Keratinocyte (primary cell): ENCODE measurements around the gene CRTC1. TPM values are rescaled to one million over a fixed set of nuclear protein-coding genes. Genes with fewer than 3 reads are reported as not detected.

ENCODE experiments used
- DNase-seq: peaks from one replicate; pipeline ENCODE4 v3.0.0-alpha.2; 2011; ENCODE audit warnings: low read depth, missing footprints, low spot score
- FAIRE-seq: peaks from 2 replicates; lab custom pipeline; 2011; peaks lifted over from hg19 to GRCh38; lab: Jason Lieb, UNC
- H2AFZ ChIP-seq: 2 replicates; pipeline ENCODE4 v1.6.0; 2012; ENCODE audit warnings: low read length, control low read depth, inconsistent platforms; ENCODE audit not compliant: control insufficient read depth
- H3K27ac ChIP-seq: 2 replicates; pipeline ENCODE4 v1.5.1; 2011; ENCODE audit warnings: low read length; ENCODE audit not compliant: control insufficient read depth, insufficient read depth
- H3K27me3 ChIP-seq: 3 replicates; pipeline ENCODE4 v1.6.0; 2011; ENCODE audit warnings: low read length; ENCODE audit not compliant: control insufficient read depth, insufficient read depth; ENCODE audit errors: extremely low read depth
- H3K36me3 ChIP-seq, 2 experiments: 2 replicates in 1 of 2; 3 replicates in 1 of 2; pipeline ENCODE4 v1.5.1; 2011; ENCODE audit warnings: low read length in 2 of 2, mild to moderate bottlenecking in 1 of 2; ENCODE audit not compliant: control insufficient read depth in 2 of 2, insufficient read depth in 2 of 2; ENCODE audit errors: extremely low read depth in 1 of 2
- H3K4me1 ChIP-seq: 3 replicates; pipeline ENCODE4 v1.5.1; 2011; ENCODE audit warnings: low read length; ENCODE audit not compliant: control insufficient read depth, insufficient read depth; ENCODE audit errors: extremely low read depth
- H3K4me2 ChIP-seq: 3 replicates; pipeline ENCODE4 v1.6.0; 2011; ENCODE audit warnings: low read depth, low read length; ENCODE audit not compliant: control insufficient read depth, insufficient read depth; ENCODE audit errors: extremely low read depth
- H3K4me3 ChIP-seq, 3 experiments: fragments of 200-600 bp in 1 of 3; sonication (generic) in 1 of 3; 2 replicates in 2 of 3; 3 replicates in 1 of 3; pipeline ENCODE4 v1.5.1; 2011 to 2016; ENCODE audit warnings: low read length in 3 of 3, mild to moderate bottlenecking in 3 of 3, control low read depth in 2 of 3, inconsistent platforms in 1 of 3, low read depth in 1 of 3, mixed read lengths in 1 of 3, mixed run types in 1 of 3, moderate library complexity in 1 of 3; ENCODE audit not compliant: control insufficient read depth in 2 of 3, insufficient read depth in 2 of 3; ENCODE audit errors: extremely low read depth in 1 of 3
- H3K79me2 ChIP-seq: 2 replicates; pipeline ENCODE4 v1.6.0; 2012; ENCODE audit warnings: low read length; ENCODE audit not compliant: control insufficient read depth, insufficient read depth
- H3K9ac ChIP-seq: 3 replicates; pipeline ENCODE4 v1.6.0; 2011; ENCODE audit warnings: low read length; ENCODE audit not compliant: control insufficient read depth, insufficient read depth; ENCODE audit errors: extremely low read depth
- H3K9me1 ChIP-seq: 3 replicates; pipeline ENCODE4 v1.6.0; 2011; ENCODE audit warnings: low read length; ENCODE audit not compliant: control insufficient read depth, insufficient read depth; ENCODE audit errors: extremely low read depth
- H3K9me3 ChIP-seq: 2 replicates; pipeline ENCODE4 v1.5.1; 2012; ENCODE audit warnings: low read depth, low read length; ENCODE audit not compliant: control insufficient read depth
- H4K20me1 ChIP-seq: 3 replicates; pipeline ENCODE4 v1.6.0; 2011; ENCODE audit warnings: low read length; ENCODE audit not compliant: control insufficient read depth, insufficient read depth; ENCODE audit errors: extremely low read depth
- EZH2 ChIP-seq: IDR thresholded peaks from one replicate; pipeline ENCODE4 v1.6.1; 2012; ENCODE audit warnings: inconsistent platforms, mild to moderate bottlenecking, low read length, moderate library complexity
- dilution Hi-C: fragments of 300-500 bp; cut with MboI; formaldehyde crosslinking; loops from one replicate; pipeline ENCODE4 v1.7.0; 2020; ENCODE audit warnings: low sequenced_read_pairs; ENCODE audit not compliant: extremely low pct_ligation_motif_present
- polyA plus RNA-seq, 5 experiments: library from polyadenylated mRNA; depleted of rRNA in 3 of 5; stranded (reverse) in 3 of 5; stranded (forward) in 1 of 5; unstranded in 1 of 5; fragments of >200 nt; gene quantifications; 1 replicate in 1 of 5; 2 replicates in 3 of 5; 3 replicates in 1 of 5; pipeline versions ENCODE4 v1.2.1 to v1.2.3, GENCODE V29; 2011 to 2012; ENCODE audit warnings: missing spikeins in 2 of 5, low read depth in 1 of 5, low replicate concordance in 1 of 5
- TF ChIP-seq, protein P1 (sequence below), 3 experiments: IDR thresholded peaks in 1 of 3; conservative IDR thresholded peaks in 1 of 3; optimal IDR thresholded peaks in 1 of 3; 2 replicates in 2 of 3; 3 replicates in 1 of 3; pipeline versions ENCODE3 to v1.5.1; 2011; ENCODE audit warnings: low read length in 3 of 3, mild to moderate bottlenecking in 3 of 3, moderate library complexity in 2 of 3, control low read depth in 1 of 3, inconsistent platforms in 1 of 3; ENCODE audit not compliant: insufficient read depth in 2 of 3; ENCODE audit errors: extremely low read depth in 1 of 3

CRTC1 gene
- polyA plus RNA-seq, 1 donor (not counting 4 experiments of a cell fraction or from before 2014, with no cell fraction given): 0.54 TPM

- no peak overlapping the region for H3K27ac ChIP-seq
- TF ChIP-seq EZH2: no peak
- TF ChIP-seq, protein P1, sequence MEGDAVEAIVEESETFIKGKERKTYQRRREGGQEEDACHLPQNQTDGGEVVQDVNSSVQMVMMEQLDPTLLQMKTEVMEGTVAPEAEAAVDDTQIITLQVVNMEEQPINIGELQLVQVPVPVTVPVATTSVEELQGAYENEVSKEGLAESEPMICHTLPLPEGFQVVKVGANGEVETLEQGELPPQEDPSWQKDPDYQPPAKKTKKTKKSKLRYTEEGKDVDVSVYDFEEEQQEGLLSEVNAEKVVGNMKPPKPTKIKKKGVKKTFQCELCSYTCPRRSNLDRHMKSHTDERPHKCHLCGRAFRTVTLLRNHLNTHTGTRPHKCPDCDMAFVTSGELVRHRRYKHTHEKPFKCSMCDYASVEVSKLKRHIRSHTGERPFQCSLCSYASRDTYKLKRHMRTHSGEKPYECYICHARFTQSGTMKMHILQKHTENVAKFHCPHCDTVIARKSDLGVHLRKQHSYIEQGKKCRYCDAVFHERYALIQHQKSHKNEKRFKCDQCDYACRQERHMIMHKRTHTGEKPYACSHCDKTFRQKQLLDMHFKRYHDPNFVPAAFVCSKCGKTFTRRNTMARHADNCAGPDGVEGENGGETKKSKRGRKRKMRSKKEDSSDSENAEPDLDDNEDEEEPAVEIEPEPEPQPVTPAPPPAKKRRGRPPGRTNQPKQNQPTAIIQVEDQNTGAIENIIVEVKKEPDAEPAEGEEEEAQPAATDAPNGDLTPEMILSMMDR (optimal IDR thresholded peaks at IDR 0.05 in 1 of 3, IDR thresholded peaks at IDR 0.05 in 1 of 3, conservative IDR thresholded peaks at IDR 0.05 in 1 of 3; ENCODE audit: extremely low read depth in 1 of 3, insufficient read depth in 2 of 3, low read length in 3 of 3): no peak
- H3K4me3 ChIP-seq: no peak overlapping the region
Observed at GRCh38 chr19:18659281-18660050, 24.0 kb upstream of the CRTC1 start.

DNA sequence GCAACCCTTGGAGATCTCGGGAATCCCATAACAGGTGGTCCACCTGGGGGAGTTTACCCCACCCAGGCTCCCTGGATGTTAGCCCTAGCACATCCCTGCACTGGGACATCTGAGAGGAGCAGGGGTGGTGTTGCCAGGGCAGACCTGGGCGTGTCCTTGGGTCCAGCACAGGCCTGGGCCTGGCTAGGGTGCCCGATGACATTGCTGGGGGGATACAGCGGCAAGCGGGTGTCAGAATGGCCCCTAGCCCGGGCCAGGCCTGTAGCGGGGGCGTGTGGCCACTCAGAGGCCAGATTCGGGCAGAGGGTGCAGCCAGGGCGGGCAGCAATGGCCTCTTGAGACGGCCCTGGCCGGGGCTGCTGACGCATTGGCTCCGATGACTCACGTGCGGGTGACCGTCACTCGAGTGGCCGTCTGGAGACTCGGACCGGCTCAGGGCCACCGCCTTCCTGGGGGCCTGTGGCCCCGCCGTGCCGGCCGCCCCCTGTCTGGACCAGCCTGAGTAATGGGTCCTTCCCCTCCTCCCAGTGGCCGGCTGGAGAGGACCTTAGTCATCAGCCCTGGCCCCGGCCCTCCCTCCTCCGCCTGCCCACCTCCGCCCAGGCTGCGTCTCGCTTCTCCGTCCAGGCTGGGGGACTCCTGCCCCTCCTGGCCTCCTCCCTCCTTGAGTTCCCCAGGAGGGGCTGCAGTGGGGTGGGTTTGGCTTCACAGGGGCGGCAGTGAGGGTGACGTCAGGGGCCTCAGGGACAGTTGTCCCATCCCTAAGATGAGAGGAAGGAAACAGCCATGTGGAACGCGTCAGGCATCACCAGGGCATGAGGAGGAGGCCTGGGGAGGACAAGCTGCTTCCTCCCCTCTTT is 23.2 kb upstream of the CRTC1 start:
- H3K36me3 ChIP-seq: no peaks in the 10 kb centered on the region
- H4K20me1 ChIP-seq: no peaks in the 10 kb centered on the region
- no peak for DNase-seq
- H3K79me2 ChIP-seq: no peaks in the 10 kb centered on the region
- peaks cover 11% of the 10 kb centered on the region for H3K27me3 ChIP-seq
- no peak overlapping the region for H3K27ac ChIP-seq
- H3K9me1 ChIP-seq: no peaks in the 10 kb centered on the region
- no peaks in the 10 kb centered on the region for H3K4me1 ChIP-seq
- no peak overlapping the region for H3K4me3 ChIP-seq
- no peak overlapping the region for H2AFZ ChIP-seq
- no peaks in the 10 kb centered on the region for H3K9me3 ChIP-seq
- no peak overlapping the region for H3K4me2 ChIP-seq
- dilution Hi-C loops: no loop called here
- no peak for FAIRE-seq
- no peak for TF ChIP-seq EZH2
- TF ChIP-seq, protein P1 (optimal IDR thresholded peaks at IDR 0.05 in 1 of 3, IDR thresholded peaks at IDR 0.05 in 1 of 3, conservative IDR thresholded peaks at IDR 0.05 in 1 of 3; ENCODE audit: extremely low read depth in 1 of 3, insufficient read depth in 2 of 3, low read length in 3 of 3): no peak
- H3K9ac ChIP-seq: no peak overlapping the region

More at GRCh38 chr19:18659281-18660050, 24.0 kb upstream of the CRTC1 start:
- no peaks in the 10 kb centered on the region for H3K4me1 ChIP-seq
- H4K20me1 ChIP-seq: no peaks in the 10 kb centered on the region
- no peaks in the 10 kb centered on the region for H3K36me3 ChIP-seq
- dilution Hi-C loops: no loop called here
- H3K9me3 ChIP-seq: no peaks in the 10 kb centered on the region
- DNase-seq: no peak
- no peak overlapping the region for H3K9ac ChIP-seq
- H3K9me1 ChIP-seq: no peaks in the 10 kb centered on the region
- H3K27me3 ChIP-seq: peaks cover 11% of the 10 kb centered on the region
- H3K79me2 ChIP-seq: no peaks in the 10 kb centered on the region
- FAIRE-seq: no peak
- no peak overlapping the region for H3K4me2 ChIP-seq
- no peak overlapping the region for H2AFZ ChIP-seq
